HG03558 (cell line): ENCODE results near the gene CORO7.

Experiments
- ATAC-seq: cut with Tn5 transposase; IDR thresholded peaks from one replicate; pipeline ENCODE4 v1.9.1; 2021; ENCODE audit warnings: moderate number of reproducible peaks; ENCODE audit not compliant: unreplicated experiment; ENCODE audit errors: extremely low read depth

The CORO7 gene

DNA sequence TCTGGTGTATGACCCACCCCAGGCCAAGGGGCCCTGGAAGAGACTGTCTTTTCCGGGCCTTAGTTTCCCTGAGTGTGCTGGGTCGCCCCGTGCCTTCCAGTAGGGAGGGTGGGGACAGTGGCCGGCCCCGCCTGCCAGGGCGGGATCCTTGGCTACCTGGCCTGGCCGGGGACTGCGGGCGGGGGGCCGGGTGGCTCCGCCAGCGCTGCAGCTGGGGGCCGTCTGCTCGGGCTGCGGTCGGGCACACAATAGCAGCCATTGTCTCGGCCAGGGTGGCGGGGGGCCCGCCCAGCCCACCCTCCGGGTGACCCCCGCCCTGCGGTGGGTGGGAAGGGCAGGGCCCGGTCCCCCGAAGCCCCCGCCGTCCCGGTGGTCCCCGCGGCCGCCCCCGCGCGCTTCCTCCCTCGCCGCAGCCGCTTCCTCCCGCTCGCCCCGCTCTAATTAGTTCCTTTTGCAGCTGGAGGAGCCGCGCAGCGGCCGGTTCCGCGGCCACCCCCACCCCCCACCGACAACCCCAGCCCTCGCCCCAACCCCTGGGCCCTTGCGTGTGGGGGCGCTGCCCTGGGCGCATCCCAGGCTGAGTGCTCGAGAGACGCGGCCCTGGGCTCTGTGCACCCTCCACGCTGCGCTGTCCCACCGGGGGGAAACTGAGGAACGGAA lies 88.9 kb downstream of the CORO7 start:
- no peak for ATAC-seq

DNA sequence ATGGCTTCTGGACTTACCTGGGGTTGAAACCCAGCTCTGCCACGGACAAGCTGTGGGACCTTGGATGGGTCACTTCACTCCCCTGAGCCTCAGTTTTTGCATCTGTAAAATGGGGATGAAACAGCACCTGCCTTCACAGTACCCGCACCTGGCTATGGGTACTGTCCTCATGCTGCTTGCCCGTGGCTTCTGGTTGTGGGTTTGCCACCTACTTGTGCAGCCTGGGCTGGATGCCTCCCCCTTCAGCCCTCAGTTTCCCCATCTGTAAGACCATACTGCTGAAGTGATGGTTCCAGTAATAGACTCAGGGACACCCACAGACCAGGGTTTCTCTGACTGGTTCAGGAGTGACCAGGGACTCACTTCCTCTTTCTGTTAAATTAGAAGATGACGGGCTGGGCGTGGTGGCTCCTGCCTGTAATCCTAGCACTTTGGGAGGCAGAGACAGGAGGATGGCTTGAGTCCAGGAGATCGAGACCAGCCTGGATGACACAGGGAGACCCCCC lies 91.1 kb downstream of the CORO7 start:
- no peak for ATAC-seq

- no peak for ATAC-seq
These were observed 91.7 kb downstream of the CORO7 start for GRCh38 chr16:4324492-4325252.

DNA sequence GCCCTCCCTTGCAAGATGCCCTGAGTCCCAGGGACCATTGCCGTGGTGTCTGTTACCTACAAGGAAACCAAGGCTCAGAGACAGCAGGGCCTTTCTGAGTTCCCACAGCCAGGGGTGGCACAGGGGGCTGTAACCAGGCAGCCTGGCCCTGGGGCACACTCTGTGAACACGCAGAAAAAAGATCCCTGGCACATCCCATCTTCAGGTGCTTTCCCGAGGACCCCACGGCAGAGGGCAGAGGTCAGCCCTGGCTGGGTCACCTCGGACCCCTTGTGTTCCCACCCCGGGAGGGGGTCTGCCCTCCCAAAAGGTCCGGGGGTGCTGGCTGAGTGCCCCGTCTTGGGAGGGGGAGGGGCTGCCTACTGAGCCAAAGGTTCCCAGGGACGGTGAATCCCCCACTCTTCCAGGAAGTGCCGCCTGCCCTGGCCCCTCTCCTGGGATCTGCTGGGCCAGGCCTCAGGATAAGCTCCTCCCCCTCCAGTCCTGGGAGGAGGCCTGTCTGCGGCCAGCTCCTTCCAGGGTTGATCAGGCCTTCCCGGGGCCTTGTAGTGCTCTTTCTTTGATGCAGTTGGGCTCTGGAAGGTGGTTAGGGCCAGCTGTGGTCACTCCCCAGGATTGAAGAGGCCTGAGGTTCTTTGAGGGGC lies 92.4 kb downstream of the CORO7 start:
- no peak for ATAC-seq

DNA sequence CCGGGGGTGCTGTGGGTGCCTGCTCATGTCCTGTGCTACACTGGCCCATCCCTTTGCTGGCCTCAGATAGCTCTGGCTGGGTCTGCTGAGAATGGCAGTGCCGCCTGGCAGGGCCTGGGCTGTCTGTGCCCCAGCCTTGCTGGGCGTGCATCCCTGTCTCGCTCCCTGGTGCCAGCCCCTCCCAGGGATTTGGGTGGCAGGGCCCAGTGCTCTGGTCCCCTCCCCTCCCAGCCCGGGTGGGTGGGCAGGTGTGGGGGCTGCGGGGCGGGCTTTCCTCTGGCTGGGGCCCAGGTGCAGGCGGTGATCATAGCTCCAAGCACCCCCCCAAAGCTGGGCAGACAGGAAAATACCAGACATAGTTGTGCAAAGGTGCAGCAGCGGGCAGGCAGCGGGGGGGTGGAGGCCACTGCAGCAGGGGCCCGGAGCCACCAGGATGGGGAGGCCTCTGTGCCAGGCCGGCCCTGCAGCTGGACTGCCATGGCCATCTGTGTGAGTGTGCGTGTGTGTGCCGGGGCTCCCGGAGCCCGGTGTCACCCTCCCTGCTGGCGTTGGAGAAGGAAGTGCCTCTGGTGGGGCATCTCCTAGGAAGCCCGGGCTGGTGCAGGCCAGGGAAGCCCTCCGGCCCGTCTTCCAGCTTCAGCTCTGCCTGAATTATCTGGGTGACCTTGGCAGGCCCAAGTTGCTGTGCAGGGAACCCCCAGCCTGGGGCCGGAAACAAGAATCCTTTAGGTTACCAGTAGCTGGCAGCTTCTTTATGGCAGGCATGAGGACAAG lies 93.1 kb downstream of the CORO7 start:
- ATAC-seq = no peak

GRCh38 chr16:4322121-4323052 lies 94.0 kb downstream of the CORO7 start:
- ATAC-seq = no peak

DNA sequence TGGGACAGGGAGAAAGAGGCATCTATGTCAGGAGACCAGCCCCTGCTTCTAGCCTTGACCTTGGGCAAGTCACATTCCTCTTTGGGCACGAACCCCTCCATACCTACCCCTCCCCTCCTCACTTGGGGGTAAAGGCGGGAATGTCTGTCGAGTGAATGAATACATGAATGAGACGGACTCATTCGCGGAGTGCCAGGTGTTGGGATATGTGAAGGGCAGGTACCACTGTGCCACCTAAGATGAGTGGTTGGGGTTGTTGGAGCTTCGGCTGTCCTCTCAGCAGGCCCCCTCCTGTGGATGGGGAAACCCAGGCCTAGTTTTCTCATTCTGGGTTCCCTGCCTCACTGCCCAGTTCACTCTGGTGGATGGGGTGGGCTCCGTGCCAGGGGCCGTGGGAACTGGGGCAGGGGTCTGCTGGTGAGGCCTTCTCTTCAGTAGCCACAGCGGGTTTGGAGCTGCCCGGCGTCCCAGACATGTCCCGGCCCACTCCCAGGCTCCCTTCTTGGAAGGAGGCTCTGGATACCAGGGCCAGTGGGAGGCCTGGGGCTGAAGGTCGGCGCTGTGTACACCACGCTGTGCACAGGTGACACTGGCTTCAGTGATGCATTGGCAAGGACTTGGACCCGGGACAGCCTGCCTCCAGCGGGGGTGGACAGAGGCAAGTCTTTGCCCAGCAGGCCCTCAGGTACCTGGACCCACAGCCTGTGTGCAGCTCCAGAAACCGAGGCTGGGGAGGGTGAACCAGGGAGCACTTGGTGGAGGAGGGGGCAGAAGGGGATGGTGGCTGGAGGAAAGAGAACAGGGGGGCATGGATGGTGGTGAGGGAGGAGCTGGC lies 94.9 kb downstream of the CORO7 start:
- ATAC-seq = no peak

DNA sequence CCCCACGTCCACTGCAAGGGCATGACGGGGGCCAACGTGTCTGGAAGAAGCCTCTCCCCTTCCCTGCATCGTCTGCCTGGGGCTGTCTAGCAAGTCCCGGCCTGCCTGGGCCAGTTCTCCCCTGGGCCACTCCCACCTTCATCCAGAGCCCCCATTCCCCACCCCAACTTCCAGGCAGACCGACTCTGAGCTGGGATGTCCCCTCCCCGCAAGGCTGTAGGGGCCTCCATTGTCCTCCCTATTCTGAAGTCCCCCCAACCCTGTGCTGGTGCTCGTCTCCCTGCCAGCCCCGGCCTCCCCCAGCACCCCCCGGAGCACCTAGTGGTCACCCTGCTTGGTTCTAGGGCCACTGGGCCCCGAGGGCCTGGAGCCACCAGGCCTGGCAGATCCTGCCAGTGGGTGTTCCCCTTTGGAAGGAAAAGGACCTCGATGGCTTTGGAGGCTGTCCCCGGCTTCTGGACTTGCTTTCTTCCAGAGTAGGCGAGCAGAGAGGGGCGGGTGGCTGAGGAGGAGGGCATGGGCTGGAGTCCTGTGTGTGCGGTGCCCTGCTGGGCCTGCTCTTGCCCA lies 95.7 kb downstream of the CORO7 start:
- no peak for ATAC-seq

DNA sequence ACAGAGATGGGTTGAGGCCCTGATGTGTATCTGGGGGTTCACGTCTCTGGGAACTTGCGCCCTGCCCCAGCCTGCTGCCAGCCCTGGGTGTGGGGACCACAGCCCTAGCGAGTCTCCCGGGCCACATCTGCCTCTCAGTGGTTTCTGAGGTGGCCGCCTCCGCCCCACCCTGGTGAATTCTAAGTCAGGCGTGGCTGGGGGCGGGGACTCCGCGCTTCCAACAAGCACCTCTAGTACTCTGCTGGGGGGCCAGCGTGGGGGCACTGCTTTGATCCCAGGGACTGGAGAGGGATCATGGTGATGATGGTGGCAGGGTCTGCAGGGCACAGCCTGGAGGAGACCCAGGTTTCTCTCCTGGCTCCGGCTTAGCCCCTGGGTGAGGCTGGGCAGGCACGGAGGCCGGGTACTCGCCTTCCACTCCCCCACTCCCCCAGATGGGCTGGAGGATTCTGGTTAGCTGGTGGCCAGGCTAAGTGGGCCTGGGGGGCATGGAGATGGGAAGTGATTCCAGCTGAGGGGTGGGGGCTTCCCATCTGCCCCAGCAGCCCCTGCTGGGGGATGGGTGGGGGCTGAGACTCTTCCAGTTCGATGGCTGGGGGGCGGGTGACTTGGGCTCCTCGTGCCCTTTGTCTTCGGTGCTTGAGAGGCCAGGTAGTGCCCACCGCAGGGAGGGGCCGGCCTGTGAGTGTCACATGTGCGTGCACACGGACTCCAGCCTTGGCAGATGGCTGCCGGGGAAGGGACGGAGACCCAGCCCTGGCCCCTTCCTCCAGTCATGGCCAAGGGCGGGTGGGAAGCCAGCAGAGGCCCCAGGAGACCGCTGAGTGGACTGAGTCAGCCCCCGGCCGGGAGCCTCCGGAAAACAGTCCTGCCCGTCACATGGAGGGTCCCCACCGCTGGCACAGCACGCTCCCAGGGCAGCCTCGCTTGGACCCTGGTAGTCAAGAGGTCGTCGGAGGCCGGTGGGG lies 96.7 kb downstream of the CORO7 start:
- ATAC-seq = no peak

- no peak for ATAC-seq
These were observed 97.4 kb downstream of the CORO7 start for GRCh38 chr16:4318967-4319366.

GRCh38 chr16:4318451-4318910 lies 97.9 kb downstream of the CORO7 start:
- ATAC-seq = no peak

DNA sequence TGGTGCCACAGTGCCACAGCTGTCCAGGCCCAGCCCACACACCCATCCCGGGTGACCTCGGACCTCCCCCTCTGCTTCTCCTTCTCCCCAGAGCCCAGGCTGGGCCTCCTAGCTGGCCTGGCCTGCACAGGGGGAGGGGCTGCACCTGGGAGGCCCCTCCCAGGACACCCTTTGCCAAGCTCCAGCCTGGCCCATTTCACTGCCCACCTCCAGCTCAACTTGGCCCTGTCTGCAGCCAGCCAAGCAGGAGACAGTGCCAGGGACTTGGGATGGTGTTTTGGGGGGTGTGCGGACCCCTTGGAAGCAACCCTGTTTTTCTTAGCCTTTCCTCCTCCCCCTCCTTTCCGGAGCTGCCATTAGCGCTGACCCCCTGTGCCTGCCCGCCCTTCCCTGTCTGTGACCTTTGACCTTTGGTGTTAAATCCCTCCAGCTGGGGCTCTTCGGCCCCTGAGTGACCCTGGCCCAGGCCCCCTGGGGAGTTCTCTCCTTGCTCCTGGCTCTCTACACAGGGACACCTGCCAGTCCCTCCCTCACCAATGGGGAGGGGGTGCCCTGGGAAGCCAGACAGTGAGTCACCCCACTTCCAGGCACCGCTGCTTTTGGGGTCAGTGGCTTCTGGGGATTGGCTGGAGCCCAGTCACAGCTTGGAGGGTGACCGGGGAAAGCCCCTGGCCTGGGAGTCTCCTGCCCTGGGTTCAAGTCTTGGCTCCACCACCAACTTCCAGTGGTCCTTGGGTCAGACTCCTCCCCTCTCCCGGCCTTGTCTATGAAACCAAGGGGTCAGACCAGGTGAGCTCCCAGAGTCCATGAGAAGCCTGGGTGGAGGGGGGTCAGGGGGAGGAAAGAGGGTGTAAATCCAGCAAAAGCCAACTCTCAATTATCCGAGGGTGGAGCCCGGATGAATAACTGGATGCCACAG lies 98.6 kb downstream of the CORO7 start:
- no peak for ATAC-seq

GRCh38 chr16:4316864-4317531 lies 99.4 kb downstream of the CORO7 start:
- ATAC-seq = no peak

- ATAC-seq = no peak
These were observed 100.1 kb downstream of the CORO7 start for GRCh38 chr16:4316108-4316863.
